ENCODE results near the gene PARD6A. TPM values are rescaled to one million over a fixed set of nuclear protein-coding genes. Genes with fewer than 3 reads are reported as not detected.
A peak's percentile ranks its signal among the peaks of the same experiment; 100 is the strongest.

Gene PARD6A
- total and polyA plus RNA-seq, 2 of the 13 experiments (the other 11 are each of a cell fraction or from before 2014, with no cell fraction given) = 3.5 to 4.3 TPM

DNA sequence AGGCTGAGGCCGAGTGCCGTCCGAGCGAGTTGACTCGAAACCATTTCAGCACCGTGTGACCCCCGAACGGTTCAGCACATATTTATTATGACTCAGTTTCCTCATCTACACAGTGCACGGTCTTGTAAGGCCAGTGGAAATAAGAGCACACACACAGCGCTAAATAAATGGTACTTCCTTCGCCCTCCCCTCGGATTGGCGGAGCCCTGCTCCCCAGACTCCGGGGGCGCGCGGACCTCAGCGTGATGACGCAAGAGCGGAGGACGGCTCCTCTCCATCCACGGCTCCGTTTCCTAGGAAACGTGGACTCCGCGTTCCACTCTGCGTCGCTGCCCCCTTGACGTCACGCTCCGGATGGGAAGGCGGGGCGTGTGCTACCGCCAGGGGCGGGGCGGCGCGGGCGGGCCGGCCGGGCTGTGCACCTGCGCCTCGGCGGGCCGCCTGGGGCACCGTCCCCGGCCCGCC lies at the start of gene PARD6A (continued):
- TF ChIP-seq, protein P1, sequence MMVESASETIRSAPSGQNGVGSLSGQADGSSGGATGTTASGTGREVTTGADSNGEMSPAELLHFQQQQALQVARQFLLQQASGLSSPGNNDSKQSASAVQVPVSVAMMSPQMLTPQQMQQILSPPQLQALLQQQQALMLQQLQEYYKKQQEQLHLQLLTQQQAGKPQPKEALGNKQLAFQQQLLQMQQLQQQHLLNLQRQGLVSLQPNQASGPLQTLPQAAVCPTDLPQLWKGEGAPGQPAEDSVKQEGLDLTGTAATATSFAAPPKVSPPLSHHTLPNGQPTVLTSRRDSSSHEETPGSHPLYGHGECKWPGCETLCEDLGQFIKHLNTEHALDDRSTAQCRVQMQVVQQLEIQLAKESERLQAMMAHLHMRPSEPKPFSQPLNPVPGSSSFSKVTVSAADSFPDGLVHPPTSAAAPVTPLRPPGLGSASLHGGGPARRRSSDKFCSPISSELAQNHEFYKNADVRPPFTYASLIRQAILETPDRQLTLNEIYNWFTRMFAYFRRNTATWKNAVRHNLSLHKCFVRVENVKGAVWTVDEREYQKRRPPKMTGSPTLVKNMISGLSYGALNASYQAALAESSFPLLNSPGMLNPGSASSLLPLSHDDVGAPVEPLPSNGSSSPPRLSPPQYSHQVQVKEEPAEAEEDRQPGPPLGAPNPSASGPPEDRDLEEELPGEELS (CRISPR knock-in tag; IDR thresholded peaks at IDR 0.05) = peak; percentile 38; the same call in 1 of the 2 replicates
- TF ChIP-seq SMYD3 (CRISPR knock-in tag; IDR thresholded peaks at IDR 0.05) (0 out of 2 replicates have a peak, but pooled peaks have one; percentile 75), ZNF570 (CRISPR knock-in tag; IDR thresholded peaks at IDR 0.05; ENCODE audit: borderline replicate concordance) (no peak), ZFP82 (CRISPR knock-in tag; IDR thresholded peaks at IDR 0.05; ENCODE audit: borderline replicate concordance) (no peak), MEIS2 (CRISPR knock-in tag; IDR thresholded peaks at IDR 0.05) (no peak), MAFG (CRISPR knock-in tag; IDR thresholded peaks at IDR 0.05) (no peak), ARID2 (CRISPR knock-in tag; IDR thresholded peaks at IDR 0.05; ENCODE audit: borderline replicate concordance) (no peak), KAT7 (CRISPR knock-in tag; IDR thresholded peaks at IDR 0.05; ENCODE audit: borderline replicate concordance) (no peak), ATM (IDR thresholded peaks at IDR 0.05; ENCODE audit: borderline replicate concordance) (no peak), KDM4B (CRISPR knock-in tag; IDR thresholded peaks at IDR 0.05) (no peak), KDM6A (CRISPR knock-in tag; IDR thresholded peaks at IDR 0.05; ENCODE audit: low read depth) (no peak), MEIS1 (CRISPR knock-in tag; IDR thresholded peaks at IDR 0.05; ENCODE audit: borderline replicate concordance) (no peak), ZNF746 (CRISPR knock-in tag; IDR thresholded peaks at IDR 0.05) (no peak), TBL1XR1 (IDR thresholded peaks at IDR 0.05; ENCODE audit: borderline replicate concordance, low read length, partially characterized antibody) (no peak), WIZ (CRISPR knock-in tag; IDR thresholded peaks at IDR 0.05) (no peak), SP140L (CRISPR knock-in tag; IDR thresholded peaks at IDR 0.05; ENCODE audit: borderline replicate concordance) (no peak), RCOR2 (CRISPR knock-in tag; IDR thresholded peaks at IDR 0.05) (peak; percentile 43; the same call in 1 of the 2 replicates), TBP (CRISPR knock-in tag; IDR thresholded peaks at IDR 0.05) (no peak), POGZ (CRISPR knock-in tag; IDR thresholded peaks at IDR 0.05) (peak; percentile 55; the same call in 1 of the 2 replicates), KDM5B (CRISPR knock-in tag; IDR thresholded peaks at IDR 0.05; ENCODE audit: borderline replicate concordance) (no peak), JARID2 (CRISPR knock-in tag; IDR thresholded peaks at IDR 0.05; ENCODE audit: insufficient replicate concordance) (peak; percentile 58), LCORL (IDR thresholded peaks at IDR 0.05) (no peak), LCORL (CRISPR knock-in tag; IDR thresholded peaks at IDR 0.05) (no peak; the same call in 1 of the 2 replicates), YEATS2 (CRISPR knock-in tag; IDR thresholded peaks at IDR 0.05; ENCODE audit: borderline replicate concordance) (no peak), ZNF354B (CRISPR knock-in tag; IDR thresholded peaks at IDR 0.05) (no peak)
- TF ChIP-seq, protein P2, sequence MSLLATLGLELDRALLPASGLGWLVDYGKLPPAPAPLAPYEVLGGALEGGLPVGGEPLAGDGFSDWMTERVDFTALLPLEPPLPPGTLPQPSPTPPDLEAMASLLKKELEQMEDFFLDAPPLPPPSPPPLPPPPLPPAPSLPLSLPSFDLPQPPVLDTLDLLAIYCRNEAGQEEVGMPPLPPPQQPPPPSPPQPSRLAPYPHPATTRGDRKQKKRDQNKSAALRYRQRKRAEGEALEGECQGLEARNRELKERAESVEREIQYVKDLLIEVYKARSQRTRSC (CRISPR knock-in tag; IDR thresholded peaks at IDR 0.05; ENCODE audit: low read depth) = no peak
- TF ChIP-seq, protein P3, sequence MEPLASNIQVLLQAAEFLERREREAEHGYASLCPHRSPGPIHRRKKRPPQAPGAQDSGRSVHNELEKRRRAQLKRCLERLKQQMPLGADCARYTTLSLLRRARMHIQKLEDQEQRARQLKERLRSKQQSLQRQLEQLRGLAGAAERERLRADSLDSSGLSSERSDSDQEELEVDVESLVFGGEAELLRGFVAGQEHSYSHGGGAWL (CRISPR knock-in tag; IDR thresholded peaks at IDR 0.05) = no peak
- TF ChIP-seq, protein P4, sequence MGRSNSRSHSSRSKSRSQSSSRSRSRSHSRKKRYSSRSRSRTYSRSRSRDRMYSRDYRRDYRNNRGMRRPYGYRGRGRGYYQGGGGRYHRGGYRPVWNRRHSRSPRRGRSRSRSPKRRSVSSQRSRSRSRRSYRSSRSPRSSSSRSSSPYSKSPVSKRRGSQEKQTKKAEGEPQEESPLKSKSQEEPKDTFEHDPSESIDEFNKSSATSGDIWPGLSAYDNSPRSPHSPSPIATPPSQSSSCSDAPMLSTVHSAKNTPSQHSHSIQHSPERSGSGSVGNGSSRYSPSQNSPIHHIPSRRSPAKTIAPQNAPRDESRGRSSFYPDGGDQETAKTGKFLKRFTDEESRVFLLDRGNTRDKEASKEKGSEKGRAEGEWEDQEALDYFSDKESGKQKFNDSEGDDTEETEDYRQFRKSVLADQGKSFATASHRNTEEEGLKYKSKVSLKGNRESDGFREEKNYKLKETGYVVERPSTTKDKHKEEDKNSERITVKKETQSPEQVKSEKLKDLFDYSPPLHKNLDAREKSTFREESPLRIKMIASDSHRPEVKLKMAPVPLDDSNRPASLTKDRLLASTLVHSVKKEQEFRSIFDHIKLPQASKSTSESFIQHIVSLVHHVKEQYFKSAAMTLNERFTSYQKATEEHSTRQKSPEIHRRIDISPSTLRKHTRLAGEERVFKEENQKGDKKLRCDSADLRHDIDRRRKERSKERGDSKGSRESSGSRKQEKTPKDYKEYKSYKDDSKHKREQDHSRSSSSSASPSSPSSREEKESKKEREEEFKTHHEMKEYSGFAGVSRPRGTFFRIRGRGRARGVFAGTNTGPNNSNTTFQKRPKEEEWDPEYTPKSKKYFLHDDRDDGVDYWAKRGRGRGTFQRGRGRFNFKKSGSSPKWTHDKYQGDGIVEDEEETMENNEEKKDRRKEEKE (IDR thresholded peaks at IDR 0.05) = no peak

Data from HepG2 (cell line).